Kidney (tissue), 14 donors: Measurements from ENCODE around the gene INPP5F. TPM values are rescaled to one million over a fixed set of nuclear protein-coding genes. Genes with fewer than 3 reads are reported as not detected.
A peak's percentile ranks its signal among the peaks of the same experiment; 100 is the strongest.

Experiments used
- DNase-seq, 5 donors: peaks; one replicate each; pipeline ENCODE4 v3.0.0-alpha.2; 2013 to 2020
- FAIRE-seq: peaks from 2 replicates; lab custom pipeline; 2012; peaks lifted over from hg19 to GRCh38; lab: Jason Lieb, UNC
- H3K27ac ChIP-seq, 2 donors: one replicate each; pipeline ENCODE4 v1.7.0; 2013; ENCODE audit warnings: low read depth in 2 of 2, low read length in 2 of 2, inconsistent platforms in 1 of 2
- H3K27me3 ChIP-seq: one replicate; pipeline ENCODE4 v1.7.1; 2013; ENCODE audit warnings: low read length, inconsistent platforms; ENCODE audit not compliant: control insufficient read depth, insufficient read depth
- H3K36me3 ChIP-seq, 3 donors: one replicate each; pipeline versions ENCODE4 v1.7.0 to v1.7.1; 2013; ENCODE audit warnings: low read length in 3 of 3, control low read depth in 1 of 3, inconsistent platforms in 1 of 3; ENCODE audit not compliant: insufficient read depth in 3 of 3, control insufficient read depth in 2 of 3
- H3K4me1 ChIP-seq, 3 donors: one replicate each; pipeline versions ENCODE4 v1.7.0 to v1.7.1; 2013; ENCODE audit warnings: low read length in 3 of 3, inconsistent platforms in 1 of 3, low read depth in 1 of 3; ENCODE audit not compliant: control insufficient read depth in 2 of 3, insufficient read depth in 2 of 3
- H3K4me3 ChIP-seq, 3 donors: one replicate each; pipeline versions ENCODE4 v1.7.0 to v1.8.1; 2013; ENCODE audit warnings: low read length in 3 of 3, control low read depth in 1 of 3, inconsistent platforms in 1 of 3
- H3K9ac ChIP-seq, 3 donors: one replicate each; pipeline versions ENCODE4 v1.7.0 to v1.7.1; 2013; ENCODE audit warnings: low read length in 3 of 3, control low read depth in 1 of 3, inconsistent platforms in 1 of 3
- H3K9me3 ChIP-seq, 3 donors: one replicate each; pipeline versions ENCODE4 v1.7.0 to v1.7.1; 2013; ENCODE audit warnings: low read length in 3 of 3, control low read depth in 1 of 3, inconsistent platforms in 1 of 3; ENCODE audit not compliant: control insufficient read depth in 2 of 3, insufficient read depth in 1 of 3
- CTCF ChIP-seq: IDR thresholded peaks from 3 replicates; pipeline ENCODE4 v1.5.1; 2012; ENCODE audit warnings: mild to moderate bottlenecking, moderate library complexity, borderline replicate concordance; ENCODE audit not compliant: insufficient read depth; ENCODE audit errors: extremely low read depth
- intact Hi-C: fragments of 100-400 bp; cut with DNase I; formaldehyde crosslinking; loops from one replicate; pipeline ENCODE4 v1.11.1; 2022
- polyA plus RNA-seq: library from polyadenylated mRNA; stranded (reverse); fragments of 350-450 nt; fragmentation: Illumina TruSeq; extraction: RNeasy Lipid Tissue Mini Kit (QIAGEN cat#74804); gene quantifications from one replicate; pipeline ENCODE4 v1.2.3, GENCODE V29; 2014; ENCODE audit warnings: low read depth, low replicate concordance; ENCODE audit not compliant: insufficient read depth
- total RNA-seq: library from RNA; stranded (reverse); fragmentation: NEBNext Ultra II Directional; extraction: Animal tissue kit (Norgen Biotek cat#: 25700); gene quantifications from one replicate; pipeline ENCODE4 v1.2.1, GENCODE V29; 2021
- donor health status: control.
- donor health status: control.
- donor health status: control.
- donor health status: control.
- donor health status: control.
- donor health status: DM: yes; HTN: yes; CAD: no.
- donor health status: Normal renal cell carcinoma (clear cell type).

The INPP5F gene
- total and polyA plus RNA-seq, 2 donors from 2014 or later: 16.4 to 17.5 TPM

DNA sequence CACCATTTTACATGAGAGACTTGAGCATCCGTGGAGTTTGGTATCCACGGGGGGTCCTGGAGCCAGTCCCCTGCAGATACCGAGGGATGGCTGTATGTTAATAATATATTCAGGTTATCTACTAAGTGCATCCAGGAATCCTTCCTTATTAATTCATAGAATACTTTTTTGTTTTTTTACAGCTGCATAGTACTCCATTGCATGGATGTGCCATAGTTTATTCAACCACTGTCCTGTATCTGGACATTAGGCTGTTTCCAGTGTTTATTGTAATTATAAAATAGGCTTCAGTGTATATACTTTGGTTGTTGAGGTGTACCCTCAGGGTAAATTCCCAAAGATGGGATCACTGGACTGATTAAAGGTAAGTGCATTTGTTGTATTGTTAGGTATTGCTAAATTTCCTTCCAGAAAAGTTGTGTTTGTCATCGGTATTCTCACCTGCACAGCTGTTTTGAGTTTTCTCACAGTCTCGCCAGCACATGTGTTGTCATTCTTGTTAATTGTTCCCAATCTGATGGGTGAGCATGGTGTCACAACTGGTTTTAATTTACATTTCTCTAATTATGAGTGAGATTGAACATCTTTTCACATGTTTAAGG, 55.1 kb downstream of the INPP5F start:
- no peak overlapping the region for H3K27ac ChIP-seq
- TF ChIP-seq CTCF: no peak
- DNase-seq: no peak
- intact Hi-C loops: no loop called here
- no peaks in the 10 kb centered on the region for H3K36me3 ChIP-seq
- H3K9me3 ChIP-seq: no peaks in the 10 kb centered on the region
- no peak for FAIRE-seq
- no peak overlapping the region for H3K4me3 ChIP-seq
- H3K9ac ChIP-seq: no peak overlapping the region
- H3K27me3 ChIP-seq: no peaks in the 10 kb centered on the region
- no peaks in the 10 kb centered on the region for H3K4me1 ChIP-seq

GRCh38 chr10:119781498-119781897, 55.6 kb downstream of the INPP5F start:
- no peak for FAIRE-seq

GRCh38 chr10:119782981-119783664, 57.3 kb downstream of the INPP5F start:
- Histone ChIP-seq H3K36me3 (no peaks in the 10 kb centered on the region), H3K9ac (no peak overlapping the region), H3K4me1 (no peaks in the 10 kb centered on the region), H3K9me3 (no peaks in the 10 kb centered on the region), H3K4me3 (no peak overlapping the region), H3K27me3 (no peaks in the 10 kb centered on the region), H3K27ac (no peak overlapping the region)
- peak; percentile 11 for FAIRE-seq
- intact Hi-C loops: no loop called here
- no peak for DNase-seq
- no peak for TF ChIP-seq CTCF

More at GRCh38 chr10:119781498-119781897, 55.6 kb downstream of the INPP5F start:
- Histone ChIP-seq H3K36me3 (no peaks in the 10 kb centered on the region), H3K4me3 (no peak overlapping the region), H3K27ac (no peak overlapping the region), H3K9ac (no peak overlapping the region), H3K4me1 (no peaks in the 10 kb centered on the region), H3K27me3 (no peaks in the 10 kb centered on the region), H3K9me3 (no peaks in the 10 kb centered on the region)
- no peak for TF ChIP-seq CTCF
- DNase-seq: no peak
- intact Hi-C loops: no loop called here
